ENCODE measurements around the gene ADM.

GRCh38 chr11:10311802-10312201 is 6.9 kb downstream of the ADM start:
- TF ChIP-seq CTCF (IDR thresholded peaks at IDR 0.05; ENCODE audit: insufficient read depth, low read length, poor library complexity, severe bottlenecking) (no peak), EZH2phosphoT487 (conservative IDR thresholded peaks at IDR 0.05; ENCODE audit: low read length) (no peak)

Measured in SU-DHL-6 (cell line).